Astrocyte of the cerebellum (primary cell): ENCODE results near the gene LRRC1.

Experiments
- DNase-seq: peaks from one replicate; pipeline ENCODE4 v3.0.0-alpha.2; 2011; ENCODE audit warnings: low read depth
- H3K4me3 ChIP-seq: 2 replicates; pipeline ENCODE4 v1.5.1; 2011; ENCODE audit warnings: mild to moderate bottlenecking, low read depth, low read length, moderate library complexity
- CTCF ChIP-seq: IDR thresholded peaks from 2 replicates; pipeline ENCODE4 v1.5.1; 2012; ENCODE audit warnings: low read length, low read depth, moderate library complexity, mild to moderate bottlenecking; ENCODE audit errors: missing control alignments
- in situ Hi-C: cut with HindIII; loops from 2 replicates; pipeline ENCODE4 v1.10.0; 2017; ENCODE audit warnings: low sequenced_read_pairs

The LRRC1 gene

GRCh38 chr6:53887316-53887715, 92.5 kb downstream of the LRRC1 start:
- no peak for TF ChIP-seq CTCF
- in situ Hi-C loops: no loop called here
- no peak overlapping the region for H3K4me3 ChIP-seq
- DNase-seq: no peak

- no peak for DNase-seq
- no peak overlapping the region for H3K4me3 ChIP-seq
- no peak for TF ChIP-seq CTCF
- in situ Hi-C loops: no loop called here
Measured at GRCh38 chr6:53888931-53889330, 94.1 kb downstream of the LRRC1 start.

- in situ Hi-C loops: no loop called here
- no peak overlapping the region for H3K4me3 ChIP-seq
- no peak for TF ChIP-seq CTCF
- DNase-seq: no peak
Measured at GRCh38 chr6:53889365-53889764, 94.6 kb downstream of the LRRC1 start.

- in situ Hi-C loops: no loop called here
- DNase-seq: no peak
- TF ChIP-seq CTCF: no peak
- H3K4me3 ChIP-seq: no peak overlapping the region
Measured at GRCh38 chr6:53892707-53893106, 97.9 kb downstream of the LRRC1 start.

- no peak overlapping the region for H3K4me3 ChIP-seq
- in situ Hi-C loops: no loop called here
- DNase-seq: no peak
- TF ChIP-seq CTCF: no peak
Measured at GRCh38 chr6:53894091-53894490, 99.3 kb downstream of the LRRC1 start.

GRCh38 chr6:53896196-53896595, 101.4 kb downstream of the LRRC1 start:
- no peak overlapping the region for H3K4me3 ChIP-seq
- no peak for DNase-seq
- in situ Hi-C loops: no loop called here
- TF ChIP-seq CTCF: no peak
